K562 (cell line): ENCODE measurements around the gene E2F2. TPM values are rescaled to one million over a fixed set of nuclear protein-coding genes. Genes with fewer than 3 reads are reported as not detected.

Source experiments
- CTBP1 ChIP-seq: fragments of 450-650 bp; IDR thresholded peaks from 2 replicates; pipeline ENCODE4 v1.6.1; 2016; ENCODE audit warnings: borderline replicate concordance
- CXXC5 ChIP-seq: fragments of 250-450 bp; sonication (Bioruptor Pico); IDR thresholded peaks from 2 replicates; pipeline ENCODE4 v1.8.0; 2022; ENCODE audit warnings: inconsistent platforms, mild to moderate bottlenecking, moderate library complexity
- HDGF ChIP-seq: fragments of 450-650 bp; IDR thresholded peaks from 2 replicates; pipeline ENCODE4 v1.6.1; 2016
- NELFE ChIP-seq: IDR thresholded peaks from 2 replicates; pipeline ENCODE4 v1.6.1; 2011; ENCODE audit warnings: mild to moderate bottlenecking; ENCODE audit not compliant: insufficient read depth, insufficient read length
- REST ChIP-seq, 2 experiments: fragments of 450-650 bp; formaldehyde crosslinking in 1 of 2; IDR thresholded peaks; 2 replicates each; pipeline versions ENCODE4 v1.4.0 to v1.6.1; 2014 to 2020; ENCODE audit warnings: mild to moderate bottlenecking in 2 of 2, borderline replicate concordance in 1 of 2, low read depth in 1 of 2
- RFX1 ChIP-seq: fragments of 450-650 bp; IDR thresholded peaks from 2 replicates; pipeline ENCODE4 v1.6.1; 2016; ENCODE audit warnings: mild to moderate bottlenecking, moderate library complexity
- ZNF175 ChIP-seq: fragments of 200-800 bp; sonication (Bioruptor generic); IDR thresholded peaks from 2 replicates; pipeline ENCODE4 v1.6.1; 2016; ENCODE audit warnings: low read depth, mild to moderate bottlenecking, missing genetic modification characterization, missing compliant biosample characterization
- polyA plus RNA-seq, 8 experiments: library from polyadenylated mRNA; depleted of rRNA in 4 of 8; stranded (reverse) in 5 of 8; unstranded in 3 of 8; fragments of >200 nt; fragmentation: Nextera tagmentation in 2 of 8; fragmentation: Illumina TruSeq in 1 of 8; extraction: Ambion mirVana in 2 of 8; extraction: Trizol in 1 of 8; gene quantifications; 2 replicates each; pipeline versions ENCODE4 v1.2.1 to v1.2.3, GENCODE V29; 2011 to 2014; ENCODE audit warnings: inconsistent platforms in 1 of 8, missing spikeins in 1 of 8
- total RNA-seq, 7 experiments: library from RNA; depleted of rRNA in 6 of 7; stranded (reverse); fragments of >200 nt in 6 of 7; fragmentation: Illumina TruSeq in 2 of 7; extraction: Trizol in 2 of 7; gene quantifications; 2 replicates each; pipeline versions ENCODE4 v1.2.1 to v1.2.3, GENCODE V29; 2011 to 2021; ENCODE audit warnings: low replicate concordance in 1 of 7

Gene E2F2
- total and polyA plus RNA-seq, 9 of the 15 experiments (the other 6 are each of a cell fraction or from before 2014, with no cell fraction given) = 3.1 to 25.3 (median 11.4) TPM

DNA sequence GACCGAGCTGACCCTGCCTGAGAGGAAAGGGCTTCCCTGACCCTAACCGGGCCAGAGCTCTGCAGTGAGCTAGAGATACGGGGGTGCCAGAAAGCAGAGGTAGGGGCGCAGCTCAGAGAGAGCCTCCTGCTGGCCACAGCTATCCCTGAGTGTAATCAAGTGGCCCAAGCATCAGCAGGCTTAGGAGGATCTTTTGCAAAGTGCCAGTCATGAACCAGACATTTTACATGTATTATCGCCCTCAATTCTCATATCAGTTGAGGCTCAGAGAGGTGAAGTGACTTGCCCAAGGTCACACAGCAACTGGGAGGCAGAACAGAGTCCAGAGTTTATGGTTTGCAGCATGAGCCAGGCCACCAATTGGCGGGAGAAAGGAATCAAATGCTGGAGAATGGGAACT is 35.3 kb upstream of the E2F2 start (continued):
- TF ChIP-seq REST (IDR thresholded peaks at IDR 0.05; ENCODE audit: borderline replicate concordance) = no peak
- no peak for TF ChIP-seq REST (CRISPR knock-in tag; IDR thresholded peaks at IDR 0.05; ENCODE audit: low read depth)
- TF ChIP-seq NELFE = no peak
- TF ChIP-seq RFX1 = no peak
- TF ChIP-seq ZNF175 (CRISPR knock-in tag) = no peak
- no peak for TF ChIP-seq CXXC5 (CRISPR knock-in tag)
- TF ChIP-seq HDGF = no peak
- 0 out of 2 replicates have a peak, but pooled peaks have one; percentile 21 for TF ChIP-seq CTBP1
